ENCODE results near the gene OR13C2.

DNA sequence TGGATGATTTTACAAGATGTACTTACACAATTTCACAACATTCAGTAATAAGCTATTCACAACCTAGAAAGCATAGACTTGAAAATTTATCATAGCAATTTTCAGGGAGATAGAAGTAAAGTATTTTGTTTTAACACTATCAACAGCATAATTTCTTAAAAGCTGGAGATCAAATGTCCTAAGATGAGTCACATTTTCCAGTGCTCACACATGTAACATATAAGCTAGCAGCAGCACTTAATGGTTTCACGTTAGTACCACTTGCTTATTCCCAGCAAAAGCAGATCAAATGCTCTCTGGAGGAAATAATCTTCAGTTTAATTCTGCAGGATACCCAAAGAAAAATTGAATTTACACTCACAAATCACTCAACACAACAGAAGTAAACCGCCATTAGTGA, 30.0 kb downstream of the OR13C2 start:
- TF ChIP-seq, protein P1, sequence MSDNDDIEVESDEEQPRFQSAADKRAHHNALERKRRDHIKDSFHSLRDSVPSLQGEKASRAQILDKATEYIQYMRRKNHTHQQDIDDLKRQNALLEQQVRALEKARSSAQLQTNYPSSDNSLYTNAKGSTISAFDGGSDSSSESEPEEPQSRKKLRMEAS (IDR thresholded peaks at IDR 0.05) = no peak
- TF ChIP-seq, protein P2, sequence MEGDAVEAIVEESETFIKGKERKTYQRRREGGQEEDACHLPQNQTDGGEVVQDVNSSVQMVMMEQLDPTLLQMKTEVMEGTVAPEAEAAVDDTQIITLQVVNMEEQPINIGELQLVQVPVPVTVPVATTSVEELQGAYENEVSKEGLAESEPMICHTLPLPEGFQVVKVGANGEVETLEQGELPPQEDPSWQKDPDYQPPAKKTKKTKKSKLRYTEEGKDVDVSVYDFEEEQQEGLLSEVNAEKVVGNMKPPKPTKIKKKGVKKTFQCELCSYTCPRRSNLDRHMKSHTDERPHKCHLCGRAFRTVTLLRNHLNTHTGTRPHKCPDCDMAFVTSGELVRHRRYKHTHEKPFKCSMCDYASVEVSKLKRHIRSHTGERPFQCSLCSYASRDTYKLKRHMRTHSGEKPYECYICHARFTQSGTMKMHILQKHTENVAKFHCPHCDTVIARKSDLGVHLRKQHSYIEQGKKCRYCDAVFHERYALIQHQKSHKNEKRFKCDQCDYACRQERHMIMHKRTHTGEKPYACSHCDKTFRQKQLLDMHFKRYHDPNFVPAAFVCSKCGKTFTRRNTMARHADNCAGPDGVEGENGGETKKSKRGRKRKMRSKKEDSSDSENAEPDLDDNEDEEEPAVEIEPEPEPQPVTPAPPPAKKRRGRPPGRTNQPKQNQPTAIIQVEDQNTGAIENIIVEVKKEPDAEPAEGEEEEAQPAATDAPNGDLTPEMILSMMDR (IDR thresholded peaks at IDR 0.05 in 2 of 3, conservative IDR thresholded peaks at IDR 0.05 in 1 of 3; ENCODE audit: borderline replicate concordance in 1 of 3, insufficient read depth in 1 of 3, low read depth in 2 of 3, low read length in 2 of 3) = no peak
- no peak for TF ChIP-seq EGR1 (IDR thresholded peaks at IDR 0.05; ENCODE audit: low read depth)
- TF ChIP-seq EZH2phosphoT487 (IDR thresholded peaks at IDR 0.05; ENCODE audit: borderline replicate concordance) = no peak
- TF ChIP-seq POLR2AphosphoS5 (IDR thresholded peaks at IDR 0.05; ENCODE audit: low read depth, low read length) = no peak
- TF ChIP-seq CBX3 (IDR thresholded peaks at IDR 0.05; ENCODE audit: low read depth) = no peak
- TF ChIP-seq, protein P3, sequence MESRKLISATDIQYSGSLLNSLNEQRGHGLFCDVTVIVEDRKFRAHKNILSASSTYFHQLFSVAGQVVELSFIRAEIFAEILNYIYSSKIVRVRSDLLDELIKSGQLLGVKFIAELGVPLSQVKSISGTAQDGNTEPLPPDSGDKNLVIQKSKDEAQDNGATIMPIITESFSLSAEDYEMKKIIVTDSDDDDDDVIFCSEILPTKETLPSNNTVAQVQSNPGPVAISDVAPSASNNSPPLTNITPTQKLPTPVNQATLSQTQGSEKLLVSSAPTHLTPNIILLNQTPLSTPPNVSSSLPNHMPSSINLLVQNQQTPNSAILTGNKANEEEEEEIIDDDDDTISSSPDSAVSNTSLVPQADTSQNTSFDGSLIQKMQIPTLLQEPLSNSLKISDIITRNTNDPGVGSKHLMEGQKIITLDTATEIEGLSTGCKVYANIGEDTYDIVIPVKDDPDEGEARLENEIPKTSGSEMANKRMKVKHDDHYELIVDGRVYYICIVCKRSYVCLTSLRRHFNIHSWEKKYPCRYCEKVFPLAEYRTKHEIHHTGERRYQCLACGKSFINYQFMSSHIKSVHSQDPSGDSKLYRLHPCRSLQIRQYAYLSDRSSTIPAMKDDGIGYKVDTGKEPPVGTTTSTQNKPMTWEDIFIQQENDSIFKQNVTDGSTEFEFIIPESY (IDR thresholded peaks at IDR 0.05; ENCODE audit: extremely low read depth, insufficient replicate concordance, low read length) = no peak
- TF ChIP-seq POLR2A (IDR thresholded peaks at IDR 0.05; ENCODE audit: borderline replicate concordance, extremely low read depth, insufficient read depth, insufficient read length) = no peak
- no peak for TF ChIP-seq FOSL1 (IDR thresholded peaks at IDR 0.05; ENCODE audit: low read depth)

All from HCT116 (cell line).